Measurements from ENCODE around the gene CUL1.

The CUL1 gene

DNA sequence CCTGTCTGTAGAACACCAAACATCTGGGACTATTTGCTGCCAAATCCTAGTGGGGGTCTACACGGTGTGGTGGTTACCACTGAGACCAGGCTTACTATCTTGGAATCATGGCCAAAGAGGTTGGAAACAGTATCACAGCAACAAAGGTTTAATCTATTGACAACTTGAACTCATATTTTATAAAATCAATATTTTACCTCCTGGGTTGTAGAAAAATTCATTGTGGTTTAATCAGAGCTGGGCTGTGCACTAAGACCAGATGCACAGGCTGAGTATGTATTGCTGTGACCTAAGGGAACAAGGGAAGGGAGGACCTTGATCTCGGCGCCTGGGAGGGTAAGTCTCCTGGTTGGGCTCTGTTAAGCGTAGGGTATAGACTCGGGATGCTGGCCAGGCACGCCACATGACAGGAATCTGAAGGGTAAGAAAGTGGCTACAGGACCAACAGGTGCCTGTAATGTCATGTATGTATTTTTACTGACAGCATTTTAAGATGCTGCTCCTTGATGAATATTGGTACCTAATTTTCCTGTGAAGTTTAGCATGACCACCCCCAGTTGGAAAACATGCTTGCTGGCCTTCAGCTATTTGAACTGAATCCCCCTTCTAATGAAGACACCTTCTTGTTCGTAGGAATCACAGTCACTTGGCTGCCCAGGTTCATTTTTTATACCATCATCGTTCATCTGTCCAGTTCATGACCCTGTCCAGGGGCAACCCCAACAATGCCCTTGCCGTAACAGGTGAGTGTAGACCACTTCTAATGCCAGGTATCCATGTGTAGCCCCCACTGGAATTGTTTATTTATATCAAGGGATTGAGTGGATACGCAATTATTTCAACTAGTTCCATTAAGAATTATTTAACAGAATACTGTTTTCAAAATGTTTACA lies 105.9 kb downstream of the CUL1 start:
- no peak for DNase-seq (ENCODE audit: low read depth, low spot score)

- no peak for DNase-seq (ENCODE audit: low read depth, low spot score)
Measured at GRCh38 chr7:148806187-148806586, 107.5 kb downstream of the CUL1 start.

DNA sequence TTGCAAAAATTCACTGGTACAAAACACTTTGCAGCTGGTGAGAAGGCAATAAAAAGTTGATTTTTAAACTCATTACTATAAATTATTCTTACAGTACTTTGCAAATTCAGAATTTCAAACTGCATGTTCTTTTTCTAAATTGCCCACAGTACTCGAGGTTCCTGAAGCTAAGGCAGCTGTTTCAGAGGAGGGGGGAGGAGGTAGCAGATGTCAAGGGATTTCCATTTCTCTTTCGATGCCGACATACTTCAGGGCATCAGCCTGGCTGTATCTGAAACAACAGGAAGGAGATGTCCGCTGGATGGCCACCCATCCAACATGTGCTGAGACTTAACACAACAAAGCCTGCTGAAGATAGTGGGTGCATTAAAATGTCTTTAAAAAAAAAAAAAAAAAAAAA lies 108.7 kb downstream of the CUL1 start:
- DNase-seq (ENCODE audit: low read depth, low spot score) = no peak

GRCh38 chr7:148809856-148810255 lies 111.2 kb downstream of the CUL1 start:
- no peak for DNase-seq (ENCODE audit: low read depth, low spot score)

DNA sequence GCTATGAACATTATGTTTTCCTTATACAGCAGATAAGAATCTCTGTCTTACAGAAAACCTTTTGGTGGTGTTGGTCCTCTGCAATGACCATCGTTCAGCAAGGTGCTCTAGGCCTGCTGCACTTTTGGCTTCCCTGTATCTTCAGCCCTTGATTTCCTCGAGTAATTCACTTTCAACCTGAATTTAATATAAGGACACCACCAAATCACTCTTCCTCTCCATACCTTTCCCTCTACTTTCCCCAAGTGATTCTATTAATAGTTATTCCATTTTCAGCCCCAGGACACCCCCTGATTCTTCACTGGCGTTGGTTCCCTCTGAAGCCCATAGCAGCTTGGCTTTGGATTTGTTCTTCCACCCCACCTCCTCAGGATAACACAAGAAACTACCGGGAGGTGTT lies 113.2 kb downstream of the CUL1 start:
- no peak for DNase-seq (ENCODE audit: low read depth, low spot score)

DNA sequence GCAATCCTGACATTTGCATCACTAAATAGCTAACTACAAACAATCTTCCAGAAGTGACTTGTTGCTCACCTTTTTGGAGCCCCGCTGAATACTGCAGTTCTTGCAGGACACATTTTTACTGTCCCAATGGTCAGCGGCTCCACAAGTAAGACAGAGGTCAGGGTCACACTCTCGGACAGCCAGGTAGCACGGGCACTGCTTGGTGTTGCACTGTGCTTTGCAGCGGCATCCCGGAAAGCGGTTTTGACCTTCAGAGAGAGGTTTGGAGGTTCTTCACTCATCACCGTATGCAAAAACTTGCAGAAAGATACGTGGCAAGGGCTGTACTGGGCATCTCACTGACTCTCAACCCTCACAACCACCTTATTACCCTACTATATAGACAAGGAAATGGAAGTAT lies 115.2 kb downstream of the CUL1 start:
- no peak for DNase-seq (ENCODE audit: low read depth, low spot score)

- DNase-seq (ENCODE audit: low read depth, low spot score) = no peak
Measured at GRCh38 chr7:148814922-148815559, 116.3 kb downstream of the CUL1 start.

GRCh38 chr7:148815612-148816011 lies 116.9 kb downstream of the CUL1 start:
- no peak for DNase-seq (ENCODE audit: low read depth, low spot score)

- DNase-seq (ENCODE audit: low read depth, low spot score) = no peak
Measured at GRCh38 chr7:148819697-148820360, 121.1 kb downstream of the CUL1 start.

DNA sequence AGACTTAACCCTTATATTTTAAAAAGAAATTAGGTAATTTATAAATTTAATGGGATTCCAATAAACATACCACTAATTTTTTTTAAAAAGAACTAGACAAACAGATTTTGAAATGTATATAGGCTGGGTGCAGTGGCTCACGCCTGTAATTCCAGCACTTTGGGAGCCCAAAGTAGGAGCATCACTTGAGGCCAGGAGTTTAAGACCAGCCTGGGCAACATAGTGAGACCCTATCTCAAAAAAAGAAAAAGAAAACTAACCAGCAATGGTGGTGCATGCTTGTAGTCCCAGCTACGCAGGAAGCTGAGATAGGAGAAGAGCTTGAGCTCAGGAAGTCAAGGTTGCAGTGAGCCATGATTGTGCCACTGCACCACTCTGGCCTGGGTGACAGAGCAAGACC lies 122.7 kb downstream of the CUL1 start:
- no peak for DNase-seq (ENCODE audit: low read depth, low spot score)

- DNase-seq (ENCODE audit: low read depth, low spot score) = no peak
Measured at GRCh38 chr7:148824864-148825263, 126.2 kb downstream of the CUL1 start.

GRCh38 chr7:148825338-148825737 lies 126.6 kb downstream of the CUL1 start:
- DNase-seq (ENCODE audit: low read depth, low spot score) = no peak

- no peak for DNase-seq (ENCODE audit: low read depth, low spot score)
Measured at GRCh38 chr7:148828965-148829364, 130.3 kb downstream of the CUL1 start.

GRCh38 chr7:148830897-148831692 lies 132.4 kb downstream of the CUL1 start:
- DNase-seq (ENCODE audit: low read depth, low spot score) = no peak

- no peak for DNase-seq (ENCODE audit: low read depth, low spot score)
Measured at GRCh38 chr7:148831782-148832181, 133.1 kb downstream of the CUL1 start.

DNA sequence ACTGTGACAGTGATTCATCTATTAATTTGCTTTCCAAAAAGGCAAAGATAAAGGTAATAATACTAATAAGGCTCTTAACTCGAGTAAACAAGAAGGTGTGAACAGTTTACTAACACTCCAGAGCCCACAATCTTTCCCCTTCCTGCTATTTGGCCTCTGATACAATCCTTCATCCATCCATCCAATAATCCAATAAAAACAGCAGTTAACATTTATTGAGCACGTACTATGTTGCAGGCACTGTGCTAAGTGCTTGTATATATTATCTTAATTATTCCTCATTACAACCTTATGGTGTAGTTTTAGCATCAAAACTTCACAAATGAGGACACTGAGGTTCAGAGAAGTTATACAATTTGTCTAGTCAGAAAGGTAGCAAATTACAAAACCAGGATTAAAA lies 135.9 kb downstream of the CUL1 start:
- no peak for DNase-seq (ENCODE audit: low read depth, low spot score)

DNA sequence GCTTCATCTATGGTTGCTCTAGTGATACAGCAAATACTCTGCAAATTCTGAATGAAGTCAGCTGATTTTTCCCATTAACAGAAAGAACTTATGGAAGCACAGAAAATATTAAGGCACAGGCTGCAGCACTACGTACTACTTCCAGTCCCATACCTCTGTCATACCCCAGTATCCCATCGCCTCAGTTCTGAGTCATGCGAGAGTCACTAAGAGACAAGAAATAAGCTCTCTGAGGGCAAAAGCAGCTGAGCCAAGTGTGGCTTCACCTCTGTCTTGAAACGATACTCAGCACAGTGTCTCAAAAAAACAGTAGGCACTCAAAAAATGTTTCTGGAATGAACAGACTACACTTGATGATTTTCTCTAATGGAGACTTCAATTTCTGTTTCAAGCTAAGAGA lies 137.2 kb downstream of the CUL1 start:
- no peak for DNase-seq (ENCODE audit: low read depth, low spot score)

DNA sequence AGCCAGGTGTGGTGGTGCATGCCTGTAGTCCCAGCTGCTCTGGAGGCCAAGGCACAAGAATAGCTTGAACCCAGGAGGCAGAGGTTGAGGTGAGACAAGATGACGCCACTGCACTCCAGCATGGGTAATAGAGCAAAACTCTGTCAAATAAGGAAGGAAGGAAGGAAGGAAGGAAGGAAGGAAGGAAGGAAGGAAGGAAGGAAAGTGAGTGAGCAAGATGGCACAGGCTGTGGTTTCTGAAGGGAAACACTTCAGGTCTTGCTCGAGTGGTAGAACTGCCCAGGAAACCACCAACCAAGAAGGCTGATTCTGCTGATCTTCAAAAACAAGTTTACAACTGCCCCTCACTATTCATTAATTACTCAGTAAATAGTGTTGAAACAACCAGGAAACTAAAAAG lies 140.2 kb downstream of the CUL1 start:
- no peak for DNase-seq (ENCODE audit: low read depth, low spot score)

- no peak for DNase-seq (ENCODE audit: low read depth, low spot score)
Measured at GRCh38 chr7:148847815-148848734, 149.4 kb downstream of the CUL1 start.

- no peak for DNase-seq (ENCODE audit: low read depth, low spot score)
Measured at GRCh38 chr7:148849393-148850098, 150.8 kb downstream of the CUL1 start.
